Activated CD8-positive, alpha-beta memory T cell treated with anti-CD3 and anti-CD28 coated beads, Interleukin-2, amount 10 ng/mL, durations not matched to agents 7 days and 5 days (primary cell): ENCODE measurements around the gene MGAT5. TPM values are rescaled to one million over a fixed set of nuclear protein-coding genes. Genes with fewer than 3 reads are reported as not detected.

Source experiments
- ATAC-seq: fragments of 150-1000 bp; cut with Tn5 transposase; one replicate; pipeline ENCODE4 v1.10.0; 2021; ENCODE audit warnings: moderate library complexity
- CTCF ChIA-PET: fragments of 350-600 bp; sonication (Branson Sonifier 250); formaldehyde crosslinking; loops from one replicate; lab custom pipeline; 2021; ENCODE audit warnings: antibody characterized with exemption; lab: Charles Lee
- DNase-seq: peaks from one replicate; pipeline ENCODE4 v3.0.0-alpha.2; 2020
- H3K27ac Mint-ChIP-seq: one replicate; pipeline ENCODE4 v1.8.0; 2021; ENCODE audit warnings: mild to moderate bottlenecking, mixed read lengths
- H3K27me3 Mint-ChIP-seq: one replicate; pipeline ENCODE4 v1.8.0; 2021; ENCODE audit warnings: mixed read lengths
- H3K36me3 Mint-ChIP-seq: one replicate; pipeline ENCODE4 v1.8.0; 2021; ENCODE audit warnings: mild to moderate bottlenecking, mixed read lengths
- H3K4me1 Mint-ChIP-seq: one replicate; pipeline ENCODE4 v1.8.0; 2021; ENCODE audit warnings: mixed read lengths
- H3K4me3 Mint-ChIP-seq: one replicate; pipeline ENCODE4 v1.8.0; 2021; ENCODE audit warnings: mild to moderate bottlenecking, moderate library complexity, mixed read lengths
- H3K9me3 Mint-ChIP-seq: one replicate; pipeline ENCODE4 v1.8.0; 2022; ENCODE audit warnings: low read depth, mixed read lengths
- total RNA-seq, 2 experiments: library from RNA; stranded (reverse); gene quantifications; one replicate each; pipeline ENCODE4 v1.2.3, GENCODE V29; 2021

Gene MGAT5
- total RNA-seq, 2 experiments from 2014 or later, result 40.3 to 43.6 TPM

GRCh38 chr2:134247679-134248078 lies 6.2 kb upstream of the MGAT5 start:
- peaks cover 87% of the 10 kb centered on the region for H3K4me1 Mint-ChIP-seq
- DNase-seq (no peak), ATAC-seq (no peak)
- H3K27me3 Mint-ChIP-seq, result peaks cover 51% of the 10 kb centered on the region
- peaks cover 5% of the 10 kb centered on the region for H3K36me3 Mint-ChIP-seq
- CTCF ChIA-PET, result interaction anchor here (1.6 kb wide), 1 partner anchor 163 kb away, joined by 6 read pairs; no protein-coding TSS in a partner anchor
- no peak overlapping the region for H3K4me3 Mint-ChIP-seq
- no peak overlapping the region for H3K27ac Mint-ChIP-seq
- H3K9me3 Mint-ChIP-seq, result no peaks in the 10 kb centered on the region

GRCh38 chr2:134248913-134249312 lies 5.0 kb upstream of the MGAT5 start:
- Mint-ChIP-seq H3K27ac (no peak overlapping the region), H3K4me1 (peaks cover 95% of the 10 kb centered on the region)
- CTCF ChIA-PET, result interaction anchor here (0.8 to 1.6 kb wide), 2 partner anchors 130 to 162 kb away, joined by 4 to 6 read pairs; no protein-coding TSS in a partner anchor

DNA sequence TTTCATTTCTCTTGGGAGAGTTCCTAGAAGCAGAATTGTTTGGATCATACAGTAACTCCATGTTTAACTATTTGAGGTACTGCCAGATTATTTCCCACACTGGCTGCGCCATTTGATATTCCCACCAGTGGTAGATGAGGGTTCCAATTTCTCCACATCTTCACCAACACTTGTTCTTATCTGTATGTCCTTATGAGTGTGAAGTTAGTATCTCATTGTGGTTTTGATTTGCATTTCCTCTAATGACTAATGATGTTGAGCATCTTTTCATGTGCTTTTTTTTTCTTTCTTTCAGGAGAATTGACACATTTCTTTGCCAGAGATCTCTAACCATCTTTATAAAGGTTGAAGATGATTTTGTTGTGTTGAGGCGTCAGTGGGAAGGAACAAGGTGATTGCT lies 4.1 kb upstream of the MGAT5 start:
- peaks cover 88% of the 10 kb centered on the region for H3K4me1 Mint-ChIP-seq
- DNase-seq (no peak), ATAC-seq (no peak)
- peak overlapping the region; percentile 4 for H3K27ac Mint-ChIP-seq
- H3K9me3 Mint-ChIP-seq, result no peaks in the 10 kb centered on the region
- CTCF ChIA-PET, result interaction anchor here (1.3 to 1.9 kb wide), 3 partner anchors 12 to 162 kb away, joined by 3 to 14 read pairs (median 4); no protein-coding TSS in a partner anchor
- no peak overlapping the region for H3K4me3 Mint-ChIP-seq
- H3K36me3 Mint-ChIP-seq, result peaks cover 14% of the 10 kb centered on the region
- peaks cover 63% of the 10 kb centered on the region for H3K27me3 Mint-ChIP-seq

More at GRCh38 chr2:134248913-134249312, 5.0 kb upstream of the MGAT5 start:
- no peak overlapping the region for H3K4me3 Mint-ChIP-seq
- ATAC-seq, result no peak
- H3K36me3 Mint-ChIP-seq, result peaks cover 8% of the 10 kb centered on the region
- peaks cover 55% of the 10 kb centered on the region for H3K27me3 Mint-ChIP-seq
- H3K9me3 Mint-ChIP-seq, result no peaks in the 10 kb centered on the region
- DNase-seq, result no peak

DNA sequence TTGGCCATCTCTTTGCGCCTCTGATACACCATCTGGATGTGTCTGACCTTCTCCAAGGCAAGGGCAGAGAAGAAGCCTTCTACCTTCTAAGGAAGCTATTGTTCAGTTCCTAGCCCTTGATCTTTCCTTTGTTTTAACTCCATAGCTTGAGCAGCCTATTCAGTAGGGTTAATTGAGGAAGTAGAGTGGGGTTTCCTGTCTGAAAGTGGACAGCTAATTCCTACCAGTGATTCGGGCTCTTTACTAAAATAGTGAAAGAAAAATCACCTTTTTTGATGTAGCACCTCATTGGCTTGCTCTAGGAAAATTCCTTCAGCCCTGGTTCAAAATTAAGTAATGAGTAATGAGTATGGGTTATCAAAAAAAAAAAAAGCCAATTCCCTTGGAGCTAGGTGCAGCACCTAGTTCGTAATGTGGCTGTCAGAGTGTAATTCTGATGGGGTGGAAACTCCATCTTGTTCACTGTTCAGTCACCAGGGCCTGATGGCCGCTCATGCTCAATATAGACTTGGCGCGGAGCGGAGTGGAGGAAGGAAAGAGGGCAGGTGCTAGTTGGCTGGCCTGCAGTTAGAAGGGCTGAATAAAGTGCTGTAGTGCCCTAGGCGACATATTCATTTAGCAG lies 2.9 kb upstream of the MGAT5 start:
- Mint-ChIP-seq H3K4me1 (peaks cover 83% of the 10 kb centered on the region), H3K36me3 (peaks cover 19% of the 10 kb centered on the region), H3K4me3 (no peak overlapping the region), H3K9me3 (no peaks in the 10 kb centered on the region), H3K27me3 (peaks cover 65% of the 10 kb centered on the region), H3K27ac (no peak overlapping the region)
- CTCF ChIA-PET, result interaction anchor here (1.0 to 1.9 kb wide), 6 partner anchors 11 to 161 kb away, joined by 3 to 14 read pairs (median 3); no protein-coding TSS in a partner anchor
- ATAC-seq (no peak), DNase-seq (no peak)

DNA sequence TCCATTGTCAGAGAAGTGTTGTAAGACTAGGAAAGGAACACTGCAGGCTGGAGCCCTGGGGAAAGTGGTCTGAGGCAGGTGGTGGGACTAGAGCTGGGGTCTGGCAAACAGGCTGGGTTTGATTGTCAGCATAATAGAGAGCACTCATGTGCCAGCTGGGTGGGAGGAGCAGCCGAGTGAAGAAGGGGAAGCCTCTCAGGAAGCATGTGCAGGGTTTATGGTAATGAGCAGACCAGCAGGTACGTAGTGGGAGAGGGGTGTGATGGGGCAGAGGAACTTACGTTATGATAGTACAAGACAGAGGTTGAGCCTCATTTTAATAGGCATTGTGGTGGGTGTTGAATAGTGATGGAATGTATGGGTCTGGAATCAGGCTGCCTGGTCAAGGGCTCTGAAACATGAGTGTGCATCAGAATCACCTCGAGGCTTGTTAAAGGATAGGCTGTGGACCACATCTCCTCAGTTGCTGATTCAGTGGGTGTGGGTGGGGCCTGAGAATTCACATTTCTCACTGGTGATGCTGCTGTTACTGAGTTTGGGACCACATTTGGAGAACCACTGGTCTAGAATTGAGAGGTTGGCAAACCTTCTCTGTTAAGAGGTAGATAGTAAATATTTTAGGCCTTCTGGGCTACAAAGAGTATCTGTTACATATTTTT lies 1.7 kb upstream of the MGAT5 start:
- Mint-ChIP-seq H3K27ac (no peak overlapping the region), H3K27me3 (peaks cover 63% of the 10 kb centered on the region), H3K4me3 (no peak overlapping the region), H3K36me3 (peaks cover 20% of the 10 kb centered on the region), H3K4me1 (peaks cover 81% of the 10 kb centered on the region), H3K9me3 (no peaks in the 10 kb centered on the region)
- peak; percentile 34 for ATAC-seq
- no peak for DNase-seq
- CTCF ChIA-PET, result interaction anchor here (0.7 to 1.6 kb wide), 5 partner anchors 9 to 160 kb away, joined by 3 to 5 read pairs (median 3); no protein-coding TSS in a partner anchor

GRCh38 chr2:134253117-134253704 lies 661 bp upstream of the MGAT5 start:
- H3K4me3 Mint-ChIP-seq, result no peak overlapping the region
- H3K27me3 Mint-ChIP-seq, result peaks cover 53% of the 10 kb centered on the region
- no peaks in the 10 kb centered on the region for H3K9me3 Mint-ChIP-seq
- peaks cover 20% of the 10 kb centered on the region for H3K36me3 Mint-ChIP-seq
- DNase-seq (peak; percentile 58), ATAC-seq (peak; percentile 48)
- H3K4me1 Mint-ChIP-seq, result peaks cover 81% of the 10 kb centered on the region
- H3K27ac Mint-ChIP-seq, result no peak overlapping the region
- CTCF ChIA-PET, result interaction anchor here (0.7 to 2.2 kb wide), 11 partner anchors 8 to 159 kb away, joined by 3 to 6 read pairs (median 4); no protein-coding TSS in a partner anchor

GRCh38 chr2:134254824-134255223 lies 952 bp downstream of the MGAT5 start:
- CTCF ChIA-PET, result interaction anchor here (0.9 to 2.2 kb wide), 3 partner anchors 10 to 157 kb away, joined by 3 to 6 read pairs (median 3); no protein-coding TSS in a partner anchor
- H3K4me1 Mint-ChIP-seq, result peaks cover 82% of the 10 kb centered on the region

GRCh38 chr2:134256956-134257355 lies 3.1 kb downstream of the MGAT5 start:
- Mint-ChIP-seq H3K4me3 (no peak overlapping the region), H3K9me3 (no peaks in the 10 kb centered on the region), H3K27me3 (peaks cover 44% of the 10 kb centered on the region), H3K27ac (no peak overlapping the region), H3K4me1 (peaks cover 74% of the 10 kb centered on the region), H3K36me3 (peaks cover 22% of the 10 kb centered on the region)
- CTCF ChIA-PET, result interaction anchor here (1.5 to 2.4 kb wide), 3 partner anchors 11 to 138 kb away, joined by 4 to 9 read pairs (median 5); no protein-coding TSS in a partner anchor
- DNase-seq (no peak), ATAC-seq (no peak)

More at GRCh38 chr2:134254824-134255223, 952 bp downstream of the MGAT5 start:
- DNase-seq (no peak), ATAC-seq (no peak)
- H3K9me3 Mint-ChIP-seq, result no peaks in the 10 kb centered on the region
- H3K36me3 Mint-ChIP-seq, result peaks cover 22% of the 10 kb centered on the region
- H3K27me3 Mint-ChIP-seq, result peaks cover 50% of the 10 kb centered on the region
- no peak overlapping the region for H3K4me3 Mint-ChIP-seq
- H3K27ac Mint-ChIP-seq, result no peak overlapping the region

- H3K4me1 Mint-ChIP-seq, result peaks cover 72% of the 10 kb centered on the region
- DNase-seq, result no peak
- ATAC-seq, result no peak
- no peaks in the 10 kb centered on the region for H3K9me3 Mint-ChIP-seq
- peaks cover 41% of the 10 kb centered on the region for H3K27me3 Mint-ChIP-seq
- H3K36me3 Mint-ChIP-seq, result peaks cover 22% of the 10 kb centered on the region
- no peak overlapping the region for H3K27ac Mint-ChIP-seq
- no peak overlapping the region for H3K4me3 Mint-ChIP-seq
- CTCF ChIA-PET, result interaction anchor here (1.5 to 2.4 kb wide), 3 partner anchors 12 to 139 kb away, joined by 4 to 9 read pairs (median 5); no protein-coding TSS in a partner anchor
These were observed 3.6 kb downstream of the MGAT5 start for GRCh38 chr2:134257509-134257908.

DNA sequence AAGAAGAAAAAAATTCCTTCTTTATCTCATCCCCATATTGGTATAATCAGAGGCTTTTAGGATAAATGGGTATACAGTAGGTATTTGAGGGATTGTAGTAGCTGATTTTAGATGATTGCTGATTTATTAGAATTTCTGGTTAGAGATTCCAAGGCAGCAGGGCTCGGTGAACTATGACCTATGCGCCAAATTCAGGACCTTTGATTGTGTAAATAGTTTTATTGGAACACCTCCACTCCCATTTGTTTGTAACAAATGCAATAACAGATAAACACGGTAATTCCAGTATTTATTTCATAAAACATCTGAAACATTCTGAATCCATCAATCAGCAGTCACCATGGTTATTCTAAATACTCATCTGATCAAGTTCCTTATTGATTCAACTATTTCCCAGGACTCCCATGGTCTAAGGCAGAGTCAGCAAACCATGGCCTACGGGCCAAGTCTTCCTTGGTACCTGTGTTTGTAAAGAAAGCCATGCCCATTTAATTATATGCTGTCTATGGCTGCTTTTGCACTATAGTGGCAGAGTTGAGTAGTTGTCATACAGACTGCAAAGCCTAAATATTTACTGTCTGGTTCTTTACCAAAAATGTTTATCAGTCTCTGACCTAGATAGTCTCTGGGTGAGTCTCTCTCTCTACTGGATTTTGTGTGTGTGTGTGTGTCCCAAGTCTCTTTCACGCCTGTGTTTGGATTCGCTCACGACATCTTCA lies 4.3 kb downstream of the MGAT5 start:
- Mint-ChIP-seq H3K4me3 (peak overlapping the region; percentile 8), H3K27ac (peak overlapping the region; percentile 63), H3K36me3 (peaks cover 22% of the 10 kb centered on the region), H3K27me3 (peaks cover 45% of the 10 kb centered on the region), H3K4me1 (peaks cover 72% of the 10 kb centered on the region), H3K9me3 (no peaks in the 10 kb centered on the region)
- DNase-seq (no peak), ATAC-seq (peak; percentile 56)
- CTCF ChIA-PET, result interaction anchor here (2.1 to 2.4 kb wide), 2 partner anchors 12 to 15 kb away, joined by 4 to 9 read pairs; no protein-coding TSS in a partner anchor

- CTCF ChIA-PET, result no interaction called here
These were observed 5.0 kb downstream of the MGAT5 start for GRCh38 chr2:134258684-134259388.

DNA sequence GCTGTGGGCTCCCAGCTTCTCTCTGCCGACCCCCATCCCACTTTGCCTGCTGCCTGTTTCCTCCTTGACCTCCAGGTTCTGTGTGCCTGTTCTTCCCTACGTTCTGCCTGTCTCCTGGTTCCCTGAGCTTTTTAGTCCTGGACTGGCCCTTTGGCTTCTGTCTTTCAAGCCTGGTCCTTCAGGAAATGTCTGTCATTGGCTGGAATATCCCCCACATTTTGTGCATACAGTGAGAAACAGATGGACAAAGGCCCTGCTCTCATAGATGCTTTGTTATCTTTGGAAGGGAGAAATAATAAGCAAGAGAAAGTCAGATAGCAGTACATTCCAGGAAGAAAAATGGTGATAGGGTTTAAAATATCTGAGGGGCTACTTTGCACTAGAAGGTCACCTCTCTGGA lies 5.7 kb downstream of the MGAT5 start:
- Mint-ChIP-seq H3K9me3 (no peaks in the 10 kb centered on the region), H3K4me3 (no peak overlapping the region), H3K27me3 (peaks cover 33% of the 10 kb centered on the region), H3K36me3 (peaks cover 14% of the 10 kb centered on the region), H3K27ac (no peak overlapping the region), H3K4me1 (peaks cover 63% of the 10 kb centered on the region)
- no peak for ATAC-seq
- CTCF ChIA-PET, result no interaction called here
- no peak for DNase-seq

More at GRCh38 chr2:134258684-134259388, 5.0 kb downstream of the MGAT5 start:
- H3K27me3 Mint-ChIP-seq, result peaks cover 40% of the 10 kb centered on the region
- peaks cover 20% of the 10 kb centered on the region for H3K36me3 Mint-ChIP-seq
- H3K27ac Mint-ChIP-seq, result peak overlapping the region; percentile 63
- H3K4me3 Mint-ChIP-seq, result peak overlapping the region; percentile 8
- peak; percentile 85 for DNase-seq
- peaks cover 65% of the 10 kb centered on the region for H3K4me1 Mint-ChIP-seq
- ATAC-seq, result peak; percentile 97
- no peaks in the 10 kb centered on the region for H3K9me3 Mint-ChIP-seq
